GM12878 (cell line): Measurements from ENCODE around the gene RASGRF2. TPM values are rescaled to one million over a fixed set of nuclear protein-coding genes. Genes with fewer than 3 reads are reported as not detected.

ENCODE experiments used
- ATAC-seq: fragments of 200-7000 bp; cut with Tn5 transposase; 3 replicates; pipeline ENCODE4 v1.9.1; 2020; ENCODE audit warnings: mild to moderate bottlenecking, moderate library complexity
- BruUV-seq: library from RNA; stranded (reverse); fragments of 400-500 nt; replicated peaks from 2 replicates; lab custom pipeline; 2021; lab: Mats Ljungman, UMichigan
- CTCF ChIA-PET: fragments of 300-600 bp; sonication (Branson Sonifier 250); formaldehyde crosslinking; extraction: SDS; loops from one replicate; lab custom pipeline; 2021; ENCODE audit warnings: inconsistent platforms; lab: Yijun Ruan, JAX
- POLR2A ChIA-PET: fragments of 350-600 bp; formaldehyde crosslinking; extraction: SDS; loops from one replicate; lab custom pipeline; 2021; ENCODE audit warnings: inconsistent platforms; lab: Charles Lee
- RAD21 ChIA-PET: fragments of 300-600 bp; sonication (Branson Sonifier 250); formaldehyde crosslinking; loops from one replicate; lab custom pipeline; 2023; ENCODE audit warnings: antibody characterized with exemption; ENCODE audit not compliant: unreplicated experiment; lab: Charles Lee
- SMC1A ChIA-PET: fragments of 300-600 bp; sonication (Branson Sonifier 250); formaldehyde crosslinking; loops from one replicate; lab custom pipeline; 2023; ENCODE audit not compliant: unreplicated experiment, uncharacterized antibody; lab: Charles Lee
- DNase-seq: peaks from one replicate; pipeline ENCODE4 v3.0.0-alpha.2; 2011; ENCODE audit warnings: low read depth, low spot score
- FAIRE-seq: peaks from 3 replicates; lab custom pipeline; 2011; peaks lifted over from hg19 to GRCh38; lab: Jason Lieb, UNC
- H2AFZ ChIP-seq: 2 replicates; pipeline ENCODE4 v1.6.0; 2011; ENCODE audit warnings: low read depth, low read length, control low read depth; ENCODE audit not compliant: control insufficient read depth
- H3K27ac ChIP-seq: 2 replicates; pipeline ENCODE4 v1.5.1; 2011; ENCODE audit warnings: control low read depth; ENCODE audit not compliant: control insufficient read depth, insufficient read depth
- H3K27me3 ChIP-seq, 2 experiments: replicated peaks in 1 of 2; 2 replicates each; pipeline versions ENCODE4 v1.6.0 to v1.6.1; 2011; ENCODE audit warnings: low read length in 1 of 2; ENCODE audit not compliant: control insufficient read depth in 2 of 2, insufficient read depth in 2 of 2
- H3K36me3 ChIP-seq, 2 experiments: 2 replicates each; pipeline ENCODE4 v1.5.1; 2011; ENCODE audit warnings: low read length in 1 of 2; ENCODE audit not compliant: control insufficient read depth in 2 of 2, insufficient read depth in 2 of 2
- H3K4me1 ChIP-seq: 2 replicates; pipeline ENCODE4 v1.6.1; 2011; ENCODE audit warnings: mild to moderate bottlenecking, low read length, moderate library complexity, mixed read lengths; ENCODE audit not compliant: control insufficient read depth, insufficient read depth
- H3K4me2 ChIP-seq: 2 replicates; pipeline ENCODE4 v1.6.0; 2011; ENCODE audit warnings: control low read depth; ENCODE audit not compliant: control insufficient read depth, insufficient read depth
- H3K4me3 ChIP-seq: fragments of 200-600 bp; sonication (generic); 2 replicates; pipeline ENCODE4 v1.5.1; 2016
- H3K79me2 ChIP-seq: 2 replicates; pipeline ENCODE4 v1.6.0; 2011; ENCODE audit warnings: low read length; ENCODE audit not compliant: control insufficient read depth, insufficient read depth
- H3K9ac ChIP-seq: 2 replicates; pipeline ENCODE4 v1.8.0; 2011; ENCODE audit warnings: low read length, control low read depth, mixed read lengths; ENCODE audit not compliant: control insufficient read depth, insufficient read depth
- H3K9me3 ChIP-seq: replicated peaks from 3 replicates; pipeline ENCODE4 v1.5.1; 2011; ENCODE audit warnings: mild to moderate bottlenecking, low read length; ENCODE audit not compliant: control insufficient read depth, insufficient read depth
- H4K20me1 ChIP-seq: 2 replicates; pipeline ENCODE4 v1.6.0; 2011; ENCODE audit not compliant: control insufficient read depth, insufficient read depth
- BMI1 ChIP-seq: fragments of 450-650 bp; IDR thresholded peaks from 2 replicates; pipeline ENCODE4 v1.6.1; 2016; ENCODE audit warnings: mild to moderate bottlenecking, moderate library complexity, borderline replicate concordance
- CHD2 ChIP-seq: IDR thresholded peaks from 2 replicates; pipeline ENCODE4 v1.6.1; 2011; ENCODE audit warnings: low read depth, low read length, improper control_type of control experiment, borderline replicate concordance
- CREB1 ChIP-seq: IDR thresholded peaks from 2 replicates; pipeline ENCODE4 v1.6.1; 2012; ENCODE audit warnings: low read depth, mild to moderate bottlenecking, inconsistent platforms
- DPF2 ChIP-seq: fragments of 450-650 bp; IDR thresholded peaks from 2 replicates; pipeline ENCODE4 v1.6.1; 2017; ENCODE audit warnings: mild to moderate bottlenecking
- FOXM1 ChIP-seq: IDR thresholded peaks from 2 replicates; pipeline ENCODE4 v1.6.1; 2012; ENCODE audit warnings: low read depth, mild to moderate bottlenecking, inconsistent platforms, low read length, moderate library complexity
- GABPA ChIP-seq: IDR thresholded peaks from 2 replicates; pipeline ENCODE4 v1.6.1; 2014; ENCODE audit warnings: antibody characterized with exemption, low read depth, mild to moderate bottlenecking, inconsistent platforms
- HDAC2 ChIP-seq: fragments of 200-600 bp; sonication (generic); IDR thresholded peaks from 2 replicates; pipeline ENCODE4 v1.6.1; 2017
- MXI1 ChIP-seq: fragments of 150-350 bp; IDR thresholded peaks from 2 replicates; pipeline ENCODE4 v1.6.1; 2011; ENCODE audit warnings: low read depth, mild to moderate bottlenecking, inconsistent platforms, low read length, improper control_type of control experiment
- MYC ChIP-seq: IDR thresholded peaks from 2 replicates; pipeline ENCODE4 v1.6.1; 2011; ENCODE audit warnings: mild to moderate bottlenecking, low read length, moderate library complexity, inconsistent platforms; ENCODE audit not compliant: insufficient read depth, insufficient replicate concordance, insufficient read length, severe bottlenecking
- NFXL1 ChIP-seq: fragments of 450-650 bp; IDR thresholded peaks from 2 replicates; pipeline ENCODE4 v1.6.1; 2017; ENCODE audit warnings: antibody characterized with exemption, mild to moderate bottlenecking, borderline replicate concordance
- RFX5 ChIP-seq: IDR thresholded peaks from 2 replicates; pipeline ENCODE4 v1.6.1; 2011; ENCODE audit warnings: low read depth, low read length, improper control_type of control experiment
- SREBF1 ChIP-seq: IDR thresholded peaks from 2 replicates; pipeline ENCODE4 v1.6.1; 2012; ENCODE audit warnings: mild to moderate bottlenecking, low read length
- SUPT20H ChIP-seq: IDR thresholded peaks from 2 replicates; pipeline ENCODE4 v1.6.1; 2011; ENCODE audit warnings: low read depth, mild to moderate bottlenecking, low read length, moderate library complexity, borderline replicate concordance; ENCODE audit not compliant: control insufficient read depth
- TAF1 ChIP-seq: IDR thresholded peaks from 2 replicates; pipeline ENCODE4 v1.6.1; 2011; ENCODE audit warnings: mild to moderate bottlenecking, low read depth, low read length, borderline replicate concordance
- TBL1XR1 ChIP-seq: IDR thresholded peaks from 2 replicates; pipeline ENCODE4 v1.6.1; 2012; ENCODE audit warnings: low read depth, low read length, improper control_type of control experiment
- TCF3 ChIP-seq: IDR thresholded peaks from 2 replicates; pipeline ENCODE4 v1.6.1; 2012; ENCODE audit warnings: low read depth, mild to moderate bottlenecking, low read length, borderline replicate concordance; ENCODE audit not compliant: insufficient read depth
- ZNF384 ChIP-seq: IDR thresholded peaks from 2 replicates; pipeline ENCODE4 v1.6.1; 2012; ENCODE audit warnings: low read depth, mild to moderate bottlenecking, low read length, improper control_type of control experiment, borderline replicate concordance
- WGBS: methylation state at CpG from one replicate; pipeline ENCODE4 v1.1.6; 2016; ENCODE audit warnings: low lambda C conversion rate; ENCODE audit not compliant: insufficient replicate concordance, insufficient coverage; ENCODE audit errors: missing lambda C conversion rate; 5-methylcytosine and 5-hydroxymethylcytosine counted together
- in situ Hi-C: fragments of 300-500 bp; cut with MboI; formaldehyde crosslinking; loops from 9 replicates; pipeline ENCODE4 v1.14.3; 2018; ENCODE audit warnings: mixed read lengths
- intact Hi-C: fragments of 100-400 bp; cut with micrococcal nuclease; formaldehyde crosslinking; loops from one replicate; pipeline ENCODE4 v1.14.2; 2022; ENCODE audit not compliant: unreplicated experiment
- polyA plus RNA-seq, 11 experiments: library from polyadenylated mRNA; depleted of rRNA in 4 of 11; unstranded in 6 of 11; stranded (reverse) in 5 of 11; fragments of >200 nt; fragmentation: Nextera tagmentation in 4 of 11; fragmentation: Illumina TruSeq in 1 of 11; extraction: Ambion mirVana in 4 of 11; extraction: Trizol in 1 of 11; gene quantifications; 1 replicate in 1 of 11; 2 replicates in 10 of 11; pipeline versions ENCODE4 v1.2.1 to v1.2.3, GENCODE V29; 2011 to 2016; ENCODE audit warnings: inconsistent platforms in 2 of 11, missing spikeins in 2 of 11, low read depth in 1 of 11
- total RNA-seq, 4 experiments: library from RNA; depleted of rRNA in 3 of 4; stranded (reverse); fragments of >200 nt in 3 of 4; fragmentation: Illumina TruSeq in 1 of 4; extraction: Trizol in 1 of 4; gene quantifications; 2 replicates each; pipeline versions ENCODE4 v1.2.1 to v1.2.3, GENCODE V29; 2013 to 2021
- TF ChIP-seq, protein P1 (sequence below): IDR thresholded peaks from 2 replicates; pipeline ENCODE4 v1.6.1; 2011; ENCODE audit warnings: mild to moderate bottlenecking, low read depth, low read length, moderate library complexity; ENCODE audit not compliant: insufficient replicate concordance
- TF ChIP-seq, protein P2 (sequence below): fragments of 450-650 bp; IDR thresholded peaks from 2 replicates; pipeline ENCODE4 v1.6.1; 2017; ENCODE audit warnings: antibody characterized with exemption, mild to moderate bottlenecking, moderate library complexity
- TF ChIP-seq, protein P3 (sequence below): IDR thresholded peaks from 2 replicates; pipeline ENCODE4 v1.6.1; 2012; ENCODE audit warnings: low read depth, low read length, improper control_type of control experiment

RASGRF2 gene
- total and polyA plus RNA-seq, 10 of the 15 experiments (the other 5 are each of a cell fraction or from before 2014, with no cell fraction given), result 0.05 to 0.24 (median 0.07) TPM

DNA sequence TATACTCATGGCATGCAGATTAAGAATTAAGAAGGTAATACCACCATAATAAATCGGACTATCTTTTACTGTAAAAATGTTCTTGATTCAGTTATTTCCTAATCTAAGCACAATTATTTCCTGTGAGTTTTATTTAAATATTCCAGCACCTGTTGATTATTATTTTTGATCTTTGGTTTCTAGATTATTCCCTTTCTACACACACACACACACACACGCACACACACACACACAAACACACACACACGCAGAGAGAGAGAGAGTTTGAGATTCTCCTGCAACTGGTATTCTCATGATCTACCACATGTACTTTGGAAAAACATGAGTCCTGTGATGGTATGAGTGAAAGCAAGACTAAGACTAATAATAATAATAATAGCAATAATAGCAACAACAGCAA lies 256.0 kb downstream of the RASGRF2 start:
- in situ Hi-C loops (no loop called here), intact Hi-C loops (no loop called here)
- ChIA-PET CTCF (interaction anchor here (1.6 to 1.8 kb wide), 2 partner anchors 10 to 22 kb away, joined by 5 to 7 read pairs; no protein-coding TSS in a partner anchor), POLR2A (interaction anchor here (0.9 kb wide), 1 partner anchor 10 kb away, joined by 3 read pairs; no protein-coding TSS in a partner anchor), SMC1A (interaction anchor here (0.9 to 1.2 kb wide), 3 partner anchors 9 to 139 kb away, joined by 3 to 4 read pairs (median 3); no protein-coding TSS in a partner anchor)
- Histone ChIP-seq H3K27ac (no peak overlapping the region), H3K4me2 (no peak overlapping the region), H3K79me2 (no peaks in the 10 kb centered on the region), H3K4me3 (no peak overlapping the region), H3K36me3 (no peaks in the 10 kb centered on the region), H3K9me3 (no peaks in the 10 kb centered on the region), H2AFZ (no peak overlapping the region), H3K4me1 (peaks cover 18% of the 10 kb centered on the region; the same call in 1 of the 2 replicates), H3K9ac (no peak overlapping the region), H3K27me3 (no peaks in the 10 kb centered on the region)
- WGBS, result 83% methylated on average over 3 of the region's 3 CpGs
- no TSS peak for BruUV-seq
- FAIRE-seq (no peak), ATAC-seq (no peak)
- TF ChIP-seq ZNF384 (no peak), CREB1 (no peak), HDAC2 (no peak), DPF2 (no peak), RFX5 (no peak), TBL1XR1 (no peak), SREBF1 (no peak), TCF3 (no peak), CHD2 (no peak), SUPT20H (no peak), MYC (no peak), MXI1 (no peak), BMI1 (no peak), GABPA (no peak), FOXM1 (no peak), TAF1 (no peak), NFXL1 (no peak)
- TF ChIP-seq, protein P1, sequence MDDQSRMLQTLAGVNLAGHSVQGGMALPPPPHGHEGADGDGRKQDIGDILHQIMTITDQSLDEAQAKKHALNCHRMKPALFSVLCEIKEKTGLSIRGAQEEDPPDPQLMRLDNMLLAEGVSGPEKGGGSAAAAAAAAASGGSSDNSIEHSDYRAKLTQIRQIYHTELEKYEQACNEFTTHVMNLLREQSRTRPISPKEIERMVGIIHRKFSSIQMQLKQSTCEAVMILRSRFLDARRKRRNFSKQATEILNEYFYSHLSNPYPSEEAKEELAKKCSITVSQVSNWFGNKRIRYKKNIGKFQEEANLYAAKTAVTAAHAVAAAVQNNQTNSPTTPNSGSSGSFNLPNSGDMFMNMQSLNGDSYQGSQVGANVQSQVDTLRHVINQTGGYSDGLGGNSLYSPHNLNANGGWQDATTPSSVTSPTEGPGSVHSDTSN, result no peak
- TF ChIP-seq, protein P2, sequence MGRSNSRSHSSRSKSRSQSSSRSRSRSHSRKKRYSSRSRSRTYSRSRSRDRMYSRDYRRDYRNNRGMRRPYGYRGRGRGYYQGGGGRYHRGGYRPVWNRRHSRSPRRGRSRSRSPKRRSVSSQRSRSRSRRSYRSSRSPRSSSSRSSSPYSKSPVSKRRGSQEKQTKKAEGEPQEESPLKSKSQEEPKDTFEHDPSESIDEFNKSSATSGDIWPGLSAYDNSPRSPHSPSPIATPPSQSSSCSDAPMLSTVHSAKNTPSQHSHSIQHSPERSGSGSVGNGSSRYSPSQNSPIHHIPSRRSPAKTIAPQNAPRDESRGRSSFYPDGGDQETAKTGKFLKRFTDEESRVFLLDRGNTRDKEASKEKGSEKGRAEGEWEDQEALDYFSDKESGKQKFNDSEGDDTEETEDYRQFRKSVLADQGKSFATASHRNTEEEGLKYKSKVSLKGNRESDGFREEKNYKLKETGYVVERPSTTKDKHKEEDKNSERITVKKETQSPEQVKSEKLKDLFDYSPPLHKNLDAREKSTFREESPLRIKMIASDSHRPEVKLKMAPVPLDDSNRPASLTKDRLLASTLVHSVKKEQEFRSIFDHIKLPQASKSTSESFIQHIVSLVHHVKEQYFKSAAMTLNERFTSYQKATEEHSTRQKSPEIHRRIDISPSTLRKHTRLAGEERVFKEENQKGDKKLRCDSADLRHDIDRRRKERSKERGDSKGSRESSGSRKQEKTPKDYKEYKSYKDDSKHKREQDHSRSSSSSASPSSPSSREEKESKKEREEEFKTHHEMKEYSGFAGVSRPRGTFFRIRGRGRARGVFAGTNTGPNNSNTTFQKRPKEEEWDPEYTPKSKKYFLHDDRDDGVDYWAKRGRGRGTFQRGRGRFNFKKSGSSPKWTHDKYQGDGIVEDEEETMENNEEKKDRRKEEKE, result no peak
- TF ChIP-seq, protein P3, sequence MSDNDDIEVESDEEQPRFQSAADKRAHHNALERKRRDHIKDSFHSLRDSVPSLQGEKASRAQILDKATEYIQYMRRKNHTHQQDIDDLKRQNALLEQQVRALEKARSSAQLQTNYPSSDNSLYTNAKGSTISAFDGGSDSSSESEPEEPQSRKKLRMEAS, result no peak
- TF ChIP-seq, all 136 proteins: peak for 0
- no peak for DNase-seq
- no peaks in the 10 kb centered on the region for H4K20me1 ChIP-seq
- RAD21 ChIA-PET, result interaction anchor here (2.0 kb wide), 1 partner anchor 10 kb away, joined by 6 read pairs; no protein-coding TSS in a partner anchor
